Stimulated activated CD4-positive, alpha-beta T cell treated with anti-CD3 and anti-CD28 coated beads, Interleukin-4, amount 100 ng/mL, for 1 hour (primary cell): ENCODE results near the gene SLFN12L.
"Not testable (repeated sequence)": the region's sequence is repeated elsewhere in the genome, so short reads cannot be mapped to it uniquely, and the experiment has no call there.

Experiments
- DNase-seq: peaks from one replicate; pipeline ENCODE4 v3.0.0-alpha.2; 2020

The SLFN12L gene

DNA sequence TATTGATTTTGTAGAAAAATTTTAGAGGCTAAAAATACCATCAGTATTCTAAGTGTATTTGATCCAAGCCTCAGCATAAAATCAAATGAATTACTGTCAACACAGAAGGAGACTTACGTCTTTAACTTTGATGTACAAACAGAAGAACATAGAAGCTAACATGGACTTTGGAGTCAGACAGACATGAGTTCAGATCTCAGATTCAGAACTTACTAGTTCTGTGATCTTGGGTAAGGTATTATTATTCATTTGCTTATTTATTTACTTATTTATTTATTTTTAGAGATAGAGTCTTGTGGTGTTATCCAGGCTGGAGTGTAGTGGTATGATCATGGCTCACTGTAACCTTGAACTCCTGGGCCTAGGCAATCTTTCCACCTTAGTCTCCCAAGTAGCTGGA, 4.0 kb upstream of the SLFN12L start:
- no peak for DNase-seq

GRCh38 chr17:35540589-35541404, 3.3 kb upstream of the SLFN12L start:
- peak; percentile 34 for DNase-seq

GRCh38 chr17:35539659-35540026, 2.2 kb upstream of the SLFN12L start:
- DNase-seq, result no peak

GRCh38 chr17:35536664-35537171, 760 bp downstream of the SLFN12L start:
- DNase-seq, result peak; percentile 31

- not testable (repeated sequence) for DNase-seq
Observed at GRCh38 chr17:35535406-35535805, 2.1 kb downstream of the SLFN12L start.

GRCh38 chr17:35534576-35535093, 2.8 kb downstream of the SLFN12L start:
- DNase-seq, result no peak

DNA sequence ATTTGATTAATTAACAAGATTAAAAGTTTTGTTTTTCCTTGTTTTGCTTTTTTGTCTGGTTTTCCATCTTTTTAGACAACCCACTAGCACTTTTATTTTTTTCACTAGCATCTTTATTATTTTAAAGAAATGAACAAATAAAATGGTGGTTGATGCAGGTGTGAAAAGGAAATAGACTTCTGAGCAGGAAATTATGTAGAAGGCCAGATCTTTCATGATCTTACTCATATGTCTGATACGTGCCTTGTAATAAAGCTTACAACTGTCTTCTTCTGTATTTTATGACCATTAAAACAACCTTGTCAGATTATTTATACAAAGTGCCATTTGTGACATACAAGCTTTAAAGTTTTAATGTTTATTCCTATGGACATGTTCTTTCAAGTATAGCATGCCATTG, 6.3 kb downstream of the SLFN12L start:
- no peak for DNase-seq

DNA sequence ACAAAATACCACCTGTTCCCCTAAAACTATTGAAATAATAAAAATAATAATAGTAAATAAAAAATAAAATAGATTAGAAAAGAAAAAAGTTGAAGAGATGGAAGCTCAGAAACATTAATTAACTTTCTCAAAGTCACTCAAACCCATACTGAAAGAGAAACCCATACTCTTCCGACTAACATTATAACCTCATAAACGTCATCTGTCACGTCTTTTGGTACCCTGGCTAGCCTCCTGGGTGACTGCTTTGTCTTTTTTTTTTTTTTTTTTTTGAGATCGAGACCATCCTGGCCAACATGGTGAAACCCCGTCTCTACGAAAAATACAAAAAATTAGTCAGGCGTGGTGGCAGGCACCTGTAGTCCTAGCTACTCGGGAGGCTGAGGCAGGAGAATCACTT, 7.6 kb downstream of the SLFN12L start:
- DNase-seq, result no peak

DNA sequence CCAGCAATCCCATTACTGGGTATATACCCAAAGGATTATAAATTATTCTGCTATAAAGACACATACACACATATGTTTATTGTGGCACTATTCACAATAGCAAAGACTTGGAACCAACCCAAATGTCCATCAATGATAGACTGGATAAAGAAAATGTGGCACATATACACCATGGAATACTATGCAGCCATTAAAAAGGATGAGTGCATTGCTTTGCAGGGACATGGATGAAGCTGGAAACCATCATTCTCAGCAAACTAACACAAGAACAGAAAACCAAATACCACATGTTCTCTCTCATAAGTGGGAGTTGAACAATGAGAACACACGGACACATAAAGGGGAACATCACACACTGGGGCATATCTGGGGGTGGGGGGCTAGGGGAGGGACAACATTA, 8.2 kb downstream of the SLFN12L start:
- not testable (repeated sequence) for DNase-seq

DNA sequence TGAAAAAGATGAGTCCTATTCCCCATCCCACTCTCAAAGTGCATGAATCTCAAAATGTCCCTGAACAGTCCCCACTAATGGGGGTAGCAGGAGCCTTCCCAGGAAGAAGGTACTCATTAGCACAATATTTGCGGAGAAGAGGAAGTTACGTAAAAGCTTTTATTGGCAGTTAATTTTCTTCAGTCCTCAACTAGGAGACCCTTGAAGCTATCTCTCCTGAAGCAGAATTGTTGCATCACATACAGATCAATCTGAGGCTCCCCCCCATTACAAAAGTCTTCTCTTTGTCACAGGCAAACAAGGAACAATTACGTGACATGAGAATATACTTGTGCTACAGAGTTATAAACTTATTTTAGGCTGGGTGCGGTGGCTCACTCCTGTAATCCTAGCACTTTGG, 14.2 kb downstream of the SLFN12L start:
- DNase-seq, result no peak

DNA sequence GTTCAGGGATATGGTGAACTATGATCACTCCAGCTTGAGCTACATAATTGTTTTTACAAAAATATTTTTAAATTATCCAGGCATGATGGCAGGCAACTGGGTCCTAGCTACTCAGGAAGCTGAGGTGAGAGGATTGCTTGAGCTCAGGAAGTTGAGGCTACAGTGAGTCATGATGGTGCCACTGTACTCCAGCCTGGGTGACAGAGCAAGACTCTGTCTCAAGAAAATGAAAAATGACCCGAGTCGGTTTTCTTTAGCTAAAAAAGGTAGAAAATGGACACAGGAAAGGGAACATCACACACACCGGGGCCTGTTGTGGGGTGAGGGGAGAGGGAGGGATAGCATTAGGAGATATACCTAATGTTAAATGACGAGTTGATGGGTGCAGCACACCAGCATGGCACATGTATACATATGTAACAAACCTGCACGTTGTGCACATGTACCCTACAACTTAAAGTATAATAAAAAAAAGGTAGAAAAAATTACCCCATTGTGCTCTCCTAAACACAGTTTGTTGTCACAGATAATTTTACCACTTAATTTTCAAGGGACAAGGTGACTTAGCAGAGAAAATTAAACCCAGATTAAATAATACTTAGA, 15.7 kb downstream of the SLFN12L start:
- peak; percentile 22 for DNase-seq

DNA sequence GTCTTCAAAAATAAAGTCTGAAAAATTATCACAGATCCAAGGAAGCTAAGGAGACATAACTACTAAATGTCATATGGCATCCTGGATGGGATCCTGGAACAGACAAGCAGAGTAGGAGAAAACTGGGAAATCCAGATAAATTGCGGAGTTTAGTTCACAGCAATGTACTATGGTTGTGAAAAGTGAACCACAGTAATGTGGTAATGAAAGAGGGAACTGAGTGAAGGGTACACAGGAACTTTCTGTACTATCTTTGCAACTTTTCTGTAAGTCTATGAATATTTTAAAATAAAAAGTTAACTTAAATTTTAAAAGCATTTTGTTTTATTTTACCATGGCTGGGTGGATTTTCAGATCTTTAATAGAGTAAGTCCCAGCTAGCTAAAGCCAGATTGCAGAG, 16.3 kb downstream of the SLFN12L start:
- no peak for DNase-seq

DNA sequence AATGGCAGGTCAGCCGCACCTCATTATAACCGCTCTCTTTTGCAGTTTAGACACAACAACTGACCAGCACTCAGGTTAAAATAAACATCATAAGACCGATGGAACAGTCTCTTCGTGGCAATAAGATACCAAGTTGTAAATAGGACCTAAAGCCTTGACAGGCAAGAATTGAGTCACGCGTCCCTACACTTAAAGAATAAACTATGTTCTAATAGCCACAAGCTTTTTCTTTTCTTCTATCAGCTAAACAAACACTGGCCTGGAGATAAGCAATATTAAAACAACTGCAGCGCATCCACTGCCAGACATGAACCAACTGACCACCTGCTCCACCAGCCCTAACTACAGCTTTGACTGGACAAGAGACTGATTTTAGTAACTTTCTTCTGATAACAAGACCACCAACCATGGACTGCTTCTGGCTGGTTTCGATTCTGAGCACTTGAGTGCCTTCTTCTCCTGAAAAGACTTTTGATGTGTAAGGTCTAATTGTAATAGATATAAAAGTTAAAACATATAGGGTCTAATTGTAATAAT, 17.5 kb downstream of the SLFN12L start:
- DNase-seq, result no peak

GRCh38 chr17:35519439-35519838, 18.0 kb downstream of the SLFN12L start:
- DNase-seq, result no peak

DNA sequence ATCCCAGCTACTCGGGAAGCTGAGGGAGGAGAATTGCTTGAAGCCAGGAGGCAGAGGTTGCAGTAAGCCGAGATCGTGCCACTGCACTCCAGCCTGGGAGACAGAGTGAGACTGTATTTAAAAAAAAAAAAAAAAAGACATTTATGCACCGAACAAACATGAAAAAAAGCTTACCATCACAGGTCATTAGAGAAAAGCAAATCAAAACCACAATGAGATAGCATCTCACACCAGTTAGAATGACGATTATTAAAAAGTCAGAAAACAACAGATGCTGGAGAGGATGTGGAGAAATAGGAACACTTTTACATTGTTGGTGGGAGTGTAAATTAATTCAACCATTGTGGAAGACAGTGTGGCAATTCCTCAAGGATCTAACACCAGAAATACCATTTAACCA, 19.0 kb downstream of the SLFN12L start:
- not testable (repeated sequence) for DNase-seq

- DNase-seq, result no peak
Observed at GRCh38 chr17:35515027-35515426, 22.5 kb downstream of the SLFN12L start.

GRCh38 chr17:35514564-35514963, 22.9 kb downstream of the SLFN12L start:
- no peak for DNase-seq

- DNase-seq, result no peak
Observed at GRCh38 chr17:35510052-35510451, 27.4 kb downstream of the SLFN12L start.

- DNase-seq, result not testable (repeated sequence)
Observed at GRCh38 chr17:35507714-35508113, 29.8 kb downstream of the SLFN12L start.

- DNase-seq, result no peak
Observed at GRCh38 chr17:35499548-35499947, 37.9 kb downstream of the SLFN12L start.

DNA sequence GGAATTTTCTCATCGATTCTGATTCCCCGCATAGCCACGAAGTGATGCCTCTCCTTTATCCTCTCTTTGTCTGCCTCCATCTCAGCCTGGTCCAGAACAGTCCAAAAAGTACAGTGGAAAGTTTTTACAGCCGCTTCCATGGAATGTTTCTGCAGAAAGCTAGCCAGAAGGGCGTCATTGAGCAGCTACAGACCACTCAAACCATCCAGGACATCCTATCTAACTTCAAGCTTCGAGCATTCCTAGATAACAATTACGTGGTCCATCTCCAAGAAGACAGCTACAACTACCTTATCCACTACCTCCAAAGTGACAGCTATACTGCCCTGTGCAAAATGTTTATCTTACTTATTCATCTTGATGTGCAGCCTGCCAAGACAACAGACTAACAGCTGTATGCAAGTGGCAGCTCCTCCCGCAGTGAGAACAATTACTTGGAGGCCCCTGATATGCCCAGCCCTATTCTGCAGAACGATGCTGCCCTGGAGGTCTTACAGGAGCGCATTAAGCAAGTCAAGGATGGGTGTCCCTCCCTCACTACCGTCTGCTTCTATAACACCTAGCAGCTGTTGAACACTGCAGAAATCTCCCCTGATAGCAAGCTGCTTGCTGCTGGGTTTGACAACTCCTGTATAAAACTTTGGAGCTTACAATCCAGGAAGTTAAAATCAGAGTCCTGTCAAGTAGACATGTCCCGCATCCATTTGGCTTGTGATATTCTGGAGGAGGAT, 38.9 kb downstream of the SLFN12L start:
- no peak for DNase-seq

DNA sequence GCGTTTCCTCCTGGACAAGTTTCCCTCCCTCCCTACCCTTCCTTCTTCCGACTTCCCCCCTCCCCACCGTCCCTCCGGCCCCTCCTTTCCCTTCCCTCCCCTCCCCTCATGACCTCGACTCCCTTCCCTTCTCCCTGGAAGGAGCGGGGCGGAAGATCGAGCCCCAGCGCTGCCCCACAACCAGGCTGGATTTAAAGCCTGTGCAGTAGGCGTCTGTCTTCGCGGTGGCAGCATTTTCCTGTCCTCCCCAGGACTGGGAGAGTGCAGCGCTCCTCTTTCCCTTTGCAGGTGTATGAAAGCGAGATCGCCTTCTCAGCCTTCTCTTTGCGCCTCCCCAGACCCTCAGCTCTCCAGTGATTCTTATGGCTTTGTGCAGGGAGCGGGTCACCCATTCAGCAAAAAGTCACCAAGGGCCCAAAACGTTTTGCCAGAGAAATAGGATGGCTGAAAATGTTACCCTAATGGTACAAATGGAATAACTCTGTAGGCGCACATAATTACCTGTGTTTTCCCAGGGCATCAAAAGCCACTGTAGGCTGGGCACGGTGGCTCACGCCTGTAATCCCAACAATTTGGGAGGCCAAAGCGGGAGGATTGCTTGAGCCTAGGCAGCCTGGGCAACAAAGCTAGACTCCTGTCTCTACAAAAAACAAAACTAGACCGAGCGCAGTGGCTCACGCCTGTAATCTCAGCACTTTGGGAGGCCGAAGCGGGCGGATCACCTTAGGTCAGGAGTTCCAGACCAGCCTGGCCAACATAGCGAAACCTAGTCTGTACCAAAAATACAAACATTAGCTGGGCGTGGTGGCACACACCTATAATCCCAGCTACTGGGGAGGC, 40.8 kb downstream of the SLFN12L start:
- DNase-seq, result no peak
